NCI-H146 treated with DMSO at 0.1 percent for 48 hours (cell line): Measurements from ENCODE around the gene LRRC74B.

Experiments used
- DNase-seq: peaks from one replicate; lab custom pipeline; 2025; ENCODE audit not compliant: unreplicated experiment; lab: John Stamatoyannopoulos, UW

LRRC74B gene

GRCh38 chr22:21014202-21014725 lies 31.5 kb upstream of the LRRC74B start:
- DNase-seq, result peak; percentile 80

- DNase-seq, result peak; percentile 59
These were observed 30.9 kb upstream of the LRRC74B start, which contains the start of gene P2RX6 for GRCh38 chr22:21014726-21015465. P2RX6 (plus strand) TSS chr22:21015165; CDS start chr22:21015175, 10 bp downstream.

- no peak for DNase-seq
These were observed 30.2 kb upstream of the LRRC74B start for GRCh38 chr22:21015466-21016006.

- no peak for DNase-seq
These were observed 28.9 kb upstream of the LRRC74B start for GRCh38 chr22:21016644-21017420.

GRCh38 chr22:21018314-21018713 lies 27.4 kb upstream of the LRRC74B start:
- DNase-seq, result no peak

- DNase-seq, result peak; percentile 2
These were observed 24.8 kb upstream of the LRRC74B start for GRCh38 chr22:21020802-21021429.

DNA sequence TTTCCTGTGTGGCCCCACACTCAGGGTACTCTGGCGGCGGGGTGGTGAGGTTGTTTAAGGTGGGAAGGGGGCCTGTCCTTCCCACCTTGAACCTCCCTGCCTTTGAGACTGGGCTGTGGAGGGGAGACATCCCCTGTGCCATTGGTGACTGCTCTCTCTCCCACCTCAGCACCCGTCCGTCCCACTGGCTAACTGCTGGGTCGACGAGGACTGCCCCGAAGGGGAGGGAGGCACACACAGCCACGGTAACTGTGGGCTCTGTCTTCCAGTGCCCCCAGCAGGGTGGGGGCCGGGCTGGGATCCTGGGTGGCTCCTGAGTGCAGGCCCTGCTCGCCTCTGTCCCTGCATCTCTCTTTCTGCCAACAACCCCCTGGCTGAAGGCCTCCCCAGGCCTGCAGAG lies 23.2 kb upstream of the LRRC74B start:
- DNase-seq, result no peak

DNA sequence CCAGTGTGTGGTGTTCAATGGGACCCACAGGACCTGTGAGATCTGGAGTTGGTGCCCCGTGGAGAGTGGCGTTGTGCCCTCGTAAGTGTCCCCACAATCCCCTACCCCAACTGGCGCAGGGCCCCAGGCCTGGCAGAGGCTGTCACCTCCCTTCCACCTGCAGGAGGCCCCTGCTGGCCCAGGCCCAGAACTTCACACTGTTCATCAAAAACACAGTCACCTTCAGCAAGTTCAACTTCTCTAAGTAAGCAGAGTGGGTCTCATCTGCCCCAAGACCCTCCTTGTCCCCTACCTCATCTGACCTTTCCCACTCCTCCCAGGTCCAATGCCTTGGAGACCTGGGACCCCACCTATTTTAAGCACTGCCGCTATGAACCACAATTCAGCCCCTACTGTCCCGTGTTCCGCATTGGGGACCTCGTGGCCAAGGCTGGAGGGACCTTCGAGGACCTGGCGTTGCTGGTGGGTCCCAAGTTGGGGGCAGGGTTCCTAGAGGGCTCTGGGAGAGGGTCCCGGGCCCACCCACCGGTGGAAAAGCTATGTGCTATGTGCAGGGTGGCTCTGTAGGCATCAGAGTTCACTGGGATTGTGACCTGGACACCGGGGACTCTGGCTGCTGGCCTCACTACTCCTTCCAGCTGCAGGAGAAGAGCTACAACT lies 22.7 kb upstream of the LRRC74B start:
- DNase-seq, result no peak

- DNase-seq, result no peak
These were observed 20.5 kb upstream of the LRRC74B start for GRCh38 chr22:21025266-21025665.

DNA sequence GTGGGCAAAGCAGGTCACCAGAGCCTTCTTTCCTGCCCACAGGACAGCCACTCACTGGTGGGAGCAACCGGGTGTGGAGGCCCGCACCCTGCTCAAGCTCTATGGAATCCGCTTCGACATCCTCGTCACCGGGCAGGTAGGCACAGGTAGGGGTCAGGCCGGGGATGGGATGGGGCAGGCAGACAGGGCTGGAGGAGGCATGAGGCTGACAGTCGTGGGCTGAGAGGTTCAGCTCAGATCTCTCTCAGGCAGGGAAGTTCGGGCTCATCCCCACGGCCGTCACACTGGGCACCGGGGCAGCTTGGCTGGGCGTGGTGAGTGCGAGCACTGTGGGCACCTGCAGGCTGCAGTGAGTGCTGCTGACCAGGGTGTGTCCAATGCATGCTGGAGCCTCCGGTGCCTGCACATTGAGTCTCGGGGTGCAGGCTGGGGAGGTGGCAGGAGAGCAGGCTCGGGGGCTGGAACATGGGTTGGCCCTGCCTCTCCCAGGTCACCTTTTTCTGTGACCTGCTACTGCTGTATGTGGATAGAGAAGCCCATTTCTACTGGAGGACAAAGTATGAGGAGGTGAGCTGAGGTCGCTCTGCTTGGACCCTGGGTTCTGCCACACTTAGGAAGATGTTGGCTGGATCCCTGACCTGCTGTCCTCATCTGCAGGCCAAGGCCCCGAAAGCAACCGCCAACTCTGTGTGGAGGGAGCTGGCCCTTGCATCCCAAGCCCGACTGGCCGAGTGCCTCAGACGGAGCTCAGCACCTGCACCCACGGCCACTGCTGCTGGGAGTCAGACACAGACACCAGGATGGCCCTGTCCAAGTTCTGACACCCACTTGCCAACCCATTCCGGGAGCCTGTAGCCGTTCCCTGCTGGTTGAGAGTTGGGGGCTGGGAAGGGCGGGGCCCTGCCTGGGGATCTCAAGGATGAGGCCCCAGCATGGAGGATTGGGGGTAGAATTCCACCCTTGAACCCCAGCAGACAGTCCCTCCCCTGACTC lies 19.7 kb upstream of the LRRC74B start:
- DNase-seq, result no peak

DNA sequence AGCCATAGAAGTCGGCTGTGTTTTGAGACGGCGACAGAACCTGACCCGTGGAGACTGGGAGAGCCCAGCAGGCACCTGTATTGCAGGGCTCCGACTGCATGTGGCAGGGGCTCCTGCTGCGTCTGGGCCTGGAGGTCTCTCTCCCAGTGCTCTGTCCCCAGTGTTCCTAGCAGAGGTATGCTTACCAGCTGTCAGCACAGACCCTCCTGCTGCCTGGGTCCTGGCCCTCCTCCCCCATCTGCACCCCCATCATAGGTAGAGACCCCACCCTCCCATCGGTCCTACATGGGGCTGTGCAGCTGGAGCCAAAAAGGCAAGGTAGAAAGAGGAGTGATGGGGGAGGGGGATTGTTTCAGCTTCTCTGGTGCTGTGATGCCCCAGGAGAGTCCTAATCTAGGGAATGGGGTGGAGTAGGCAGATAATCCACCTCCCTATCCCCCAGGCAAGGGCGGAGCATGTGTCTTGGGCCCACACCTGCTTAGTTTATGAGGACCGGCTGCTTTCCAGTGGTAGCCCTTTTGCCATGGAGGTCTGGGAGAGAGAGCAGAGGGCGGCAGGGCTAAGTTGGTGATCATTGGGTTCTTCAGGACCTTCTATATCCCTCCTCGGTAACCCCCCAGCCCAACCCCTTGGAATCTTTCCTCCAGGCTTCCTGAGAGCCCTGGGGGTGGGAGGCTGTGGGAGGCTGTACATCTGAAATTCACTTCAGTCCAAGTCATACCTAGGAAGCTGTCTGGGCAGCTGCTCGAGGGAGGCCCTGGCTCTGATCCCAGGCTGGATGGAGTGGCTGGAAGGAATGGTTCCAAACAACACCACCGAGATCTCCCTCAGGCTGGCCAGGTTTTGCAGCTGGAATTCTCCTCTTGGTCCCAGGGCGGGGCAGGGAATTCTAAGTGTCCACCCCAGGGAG lies 18.7 kb upstream of the LRRC74B start:
- DNase-seq, result no peak

DNA sequence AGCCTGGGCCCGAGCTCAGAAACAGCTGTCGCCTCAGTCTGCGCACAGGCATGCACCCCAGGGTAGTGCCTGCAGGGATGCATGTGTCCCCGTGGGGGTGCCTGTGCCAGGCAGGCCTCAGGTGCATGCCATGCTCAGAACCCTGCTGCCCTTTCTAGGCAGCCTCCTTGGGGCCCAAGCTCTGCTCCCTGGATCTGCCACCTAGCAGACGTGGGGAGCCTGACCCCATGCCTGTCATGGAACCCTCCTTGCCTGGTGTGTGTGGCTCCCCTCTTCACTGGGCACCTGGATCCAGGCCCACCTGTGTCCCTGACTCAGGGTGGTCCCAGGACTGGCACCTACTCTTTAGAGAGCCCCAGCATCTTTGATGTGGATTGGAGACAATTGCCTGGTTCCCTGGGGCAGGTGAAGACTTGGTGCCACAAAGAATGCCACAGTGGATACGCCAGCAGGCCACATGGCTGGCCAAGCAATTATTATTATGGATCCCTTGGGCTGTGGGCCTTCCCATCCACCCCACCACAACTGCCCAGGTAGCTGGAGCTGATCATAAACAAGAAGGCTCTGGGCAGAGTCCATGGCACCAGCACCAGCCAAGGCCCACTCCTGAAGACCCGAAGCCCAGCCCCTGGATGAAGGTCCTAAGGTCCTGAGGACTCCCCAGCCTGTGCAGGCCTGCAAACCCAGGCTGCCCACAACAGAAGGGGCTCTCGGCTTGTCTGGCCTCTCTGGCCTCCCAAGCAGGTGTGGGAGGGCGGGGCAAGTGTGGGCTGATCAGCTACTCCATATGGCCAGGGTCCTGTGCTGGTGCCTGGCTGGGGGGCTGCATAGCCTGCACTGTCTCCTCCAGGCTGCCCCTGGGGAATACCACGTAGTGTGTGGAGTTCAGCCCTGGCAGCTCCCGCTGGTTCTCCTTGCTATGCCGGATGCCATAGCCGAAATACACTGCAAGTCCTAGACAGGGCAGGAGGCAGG lies 17.2 kb upstream of the LRRC74B start:
- no peak for DNase-seq

DNA sequence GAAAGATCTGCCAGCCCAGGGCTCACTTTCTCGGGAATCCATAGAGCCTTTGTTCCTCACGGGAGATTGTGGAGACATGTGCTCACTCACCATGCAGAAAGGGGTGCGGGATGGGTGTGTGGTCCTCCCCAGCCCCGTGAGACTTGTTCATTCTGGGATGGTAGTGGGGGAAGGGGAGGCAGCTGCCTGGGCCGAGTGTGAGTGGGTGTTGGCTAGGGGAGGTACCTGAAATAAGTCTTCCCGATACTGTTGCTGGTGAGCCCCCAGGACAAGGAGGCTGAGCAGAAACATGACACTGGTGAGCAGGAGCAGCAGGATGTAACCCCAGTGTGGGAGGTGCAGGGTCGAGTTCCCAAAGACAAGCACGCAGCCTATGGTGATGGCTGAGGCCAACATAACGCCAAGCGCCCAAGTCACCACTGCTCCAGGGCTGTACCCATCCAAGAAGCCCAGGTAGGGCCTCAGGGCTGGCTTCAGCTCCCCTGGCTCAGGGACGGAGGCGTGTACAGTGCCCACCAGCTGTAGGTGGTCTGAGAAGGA lies 16.2 kb upstream of the LRRC74B start:
- DNase-seq, result no peak

DNA sequence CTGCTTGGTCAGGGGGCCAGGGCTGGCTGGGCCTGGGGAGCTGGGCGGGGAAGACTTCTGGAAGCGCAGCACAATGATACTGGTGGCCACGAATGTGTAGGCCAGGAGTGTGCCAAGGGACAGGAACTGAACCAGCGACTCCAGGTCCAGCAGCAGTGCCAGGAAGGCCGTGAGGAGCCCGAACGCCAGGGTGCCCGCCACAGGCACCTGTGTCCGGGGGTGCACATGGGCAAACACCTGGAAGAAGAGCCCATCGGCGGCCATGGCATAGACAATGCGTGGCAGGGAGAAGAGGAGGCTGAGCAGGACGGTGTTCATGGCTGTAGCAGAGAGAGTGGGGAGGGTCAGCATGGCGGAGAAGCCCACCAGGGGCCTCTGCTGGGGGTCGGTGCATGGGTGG lies 15.7 kb upstream of the LRRC74B start:
- DNase-seq, result no peak

- no peak for DNase-seq
These were observed 14.9 kb upstream of the LRRC74B start for GRCh38 chr22:21030621-21031544.

GRCh38 chr22:21031545-21032036 lies 14.2 kb upstream of the LRRC74B start:
- DNase-seq, result no peak
